GM12878 (cell line): ENCODE data around the gene RAC3. TPM values are rescaled to one million over a fixed set of nuclear protein-coding genes. Genes with fewer than 3 reads are reported as not detected.

Source experiments
- ATAC-seq: fragments of 200-7000 bp; cut with Tn5 transposase; 3 replicates; pipeline ENCODE4 v1.9.1; 2020; ENCODE audit warnings: mild to moderate bottlenecking, moderate library complexity
- BruUV-seq: library from RNA; stranded (reverse); fragments of 400-500 nt; replicated peaks from 2 replicates; lab custom pipeline; 2021; lab: Mats Ljungman, UMichigan
- CTCF ChIA-PET: fragments of 300-600 bp; sonication (Branson Sonifier 250); formaldehyde crosslinking; extraction: SDS; loops from one replicate; lab custom pipeline; 2021; ENCODE audit warnings: inconsistent platforms; lab: Yijun Ruan, JAX
- POLR2A ChIA-PET: fragments of 350-600 bp; formaldehyde crosslinking; extraction: SDS; loops from one replicate; lab custom pipeline; 2021; ENCODE audit warnings: inconsistent platforms; lab: Charles Lee
- RAD21 ChIA-PET: fragments of 300-600 bp; sonication (Branson Sonifier 250); formaldehyde crosslinking; loops from one replicate; lab custom pipeline; 2023; ENCODE audit warnings: antibody characterized with exemption; ENCODE audit not compliant: unreplicated experiment; lab: Charles Lee
- SMC1A ChIA-PET: fragments of 300-600 bp; sonication (Branson Sonifier 250); formaldehyde crosslinking; loops from one replicate; lab custom pipeline; 2023; ENCODE audit not compliant: unreplicated experiment, uncharacterized antibody; lab: Charles Lee
- DNase-seq: peaks from one replicate; pipeline ENCODE4 v3.0.0-alpha.2; 2011; ENCODE audit warnings: low read depth, low spot score
- FAIRE-seq: peaks from 3 replicates; lab custom pipeline; 2011; peaks lifted over from hg19 to GRCh38; lab: Jason Lieb, UNC
- H2AFZ ChIP-seq: 2 replicates; pipeline ENCODE4 v1.6.0; 2011; ENCODE audit warnings: low read depth, low read length, control low read depth; ENCODE audit not compliant: control insufficient read depth
- H3K27ac ChIP-seq: 2 replicates; pipeline ENCODE4 v1.5.1; 2011; ENCODE audit warnings: control low read depth; ENCODE audit not compliant: control insufficient read depth, insufficient read depth
- H3K27me3 ChIP-seq, 2 experiments: replicated peaks in 1 of 2; 2 replicates each; pipeline versions ENCODE4 v1.6.0 to v1.6.1; 2011; ENCODE audit warnings: low read length in 1 of 2; ENCODE audit not compliant: control insufficient read depth in 2 of 2, insufficient read depth in 2 of 2
- H3K36me3 ChIP-seq, 2 experiments: 2 replicates each; pipeline ENCODE4 v1.5.1; 2011; ENCODE audit warnings: low read length in 1 of 2; ENCODE audit not compliant: control insufficient read depth in 2 of 2, insufficient read depth in 2 of 2
- H3K4me1 ChIP-seq: 2 replicates; pipeline ENCODE4 v1.6.1; 2011; ENCODE audit warnings: mild to moderate bottlenecking, low read length, moderate library complexity, mixed read lengths; ENCODE audit not compliant: control insufficient read depth, insufficient read depth
- H3K4me2 ChIP-seq: 2 replicates; pipeline ENCODE4 v1.6.0; 2011; ENCODE audit warnings: control low read depth; ENCODE audit not compliant: control insufficient read depth, insufficient read depth
- H3K4me3 ChIP-seq: fragments of 200-600 bp; sonication (generic); 2 replicates; pipeline ENCODE4 v1.5.1; 2016
- H3K79me2 ChIP-seq: 2 replicates; pipeline ENCODE4 v1.6.0; 2011; ENCODE audit warnings: low read length; ENCODE audit not compliant: control insufficient read depth, insufficient read depth
- H3K9ac ChIP-seq: 2 replicates; pipeline ENCODE4 v1.8.0; 2011; ENCODE audit warnings: low read length, control low read depth, mixed read lengths; ENCODE audit not compliant: control insufficient read depth, insufficient read depth
- H3K9me3 ChIP-seq: replicated peaks from 3 replicates; pipeline ENCODE4 v1.5.1; 2011; ENCODE audit warnings: mild to moderate bottlenecking, low read length; ENCODE audit not compliant: control insufficient read depth, insufficient read depth
- H4K20me1 ChIP-seq: 2 replicates; pipeline ENCODE4 v1.6.0; 2011; ENCODE audit not compliant: control insufficient read depth, insufficient read depth
- CHD1 ChIP-seq: IDR thresholded peaks from 2 replicates; pipeline ENCODE4 v1.6.1; 2012; ENCODE audit warnings: low read depth, low read length, improper control_type of control experiment
- HCFC1 ChIP-seq: fragments of 150-350 bp; IDR thresholded peaks from 2 replicates; pipeline ENCODE4 v1.6.1; 2014; ENCODE audit warnings: low read length
- KDM1A ChIP-seq: fragments of 200-600 bp; sonication (generic); IDR thresholded peaks from 2 replicates; pipeline ENCODE4 v1.6.1; 2016; ENCODE audit warnings: borderline replicate concordance
- MXI1 ChIP-seq: fragments of 150-350 bp; IDR thresholded peaks from 2 replicates; pipeline ENCODE4 v1.6.1; 2011; ENCODE audit warnings: low read depth, mild to moderate bottlenecking, inconsistent platforms, low read length, improper control_type of control experiment
- PAX5 ChIP-seq: IDR thresholded peaks from 2 replicates; pipeline ENCODE4 v1.6.1; 2011; ENCODE audit warnings: low read depth, low read length, borderline replicate concordance
- RCOR1 ChIP-seq: conservative IDR thresholded peaks from 2 replicates; pipeline ENCODE4 v1.6.1; 2012; ENCODE audit warnings: low read depth, low read length, improper control_type of control experiment
- TCF7 ChIP-seq: IDR thresholded peaks from 2 replicates; pipeline ENCODE4 v1.6.1; 2014; ENCODE audit warnings: antibody characterized with exemption, borderline replicate concordance
- WRNIP1 ChIP-seq: IDR thresholded peaks from 2 replicates; pipeline ENCODE4 v1.6.1; 2011; ENCODE audit warnings: low read depth, low read length, improper control_type of control experiment, borderline replicate concordance
- ZNF207 ChIP-seq: fragments of 450-650 bp; IDR thresholded peaks from 2 replicates; pipeline ENCODE4 v1.6.1; 2014; ENCODE audit warnings: antibody characterized with exemption, mild to moderate bottlenecking, borderline replicate concordance
- WGBS: methylation state at CpG from one replicate; pipeline ENCODE4 v1.1.6; 2016; ENCODE audit warnings: low lambda C conversion rate; ENCODE audit not compliant: insufficient replicate concordance, insufficient coverage; ENCODE audit errors: missing lambda C conversion rate; 5-methylcytosine and 5-hydroxymethylcytosine counted together
- in situ Hi-C: fragments of 300-500 bp; cut with MboI; formaldehyde crosslinking; loops from 9 replicates; pipeline ENCODE4 v1.14.3; 2018; ENCODE audit warnings: mixed read lengths
- intact Hi-C: fragments of 100-400 bp; cut with micrococcal nuclease; formaldehyde crosslinking; loops from one replicate; pipeline ENCODE4 v1.14.2; 2022; ENCODE audit not compliant: unreplicated experiment
- polyA plus RNA-seq, 11 experiments: library from polyadenylated mRNA; depleted of rRNA in 4 of 11; unstranded in 6 of 11; stranded (reverse) in 5 of 11; fragments of >200 nt; fragmentation: Nextera tagmentation in 4 of 11; fragmentation: Illumina TruSeq in 1 of 11; extraction: Ambion mirVana in 4 of 11; extraction: Trizol in 1 of 11; gene quantifications; 1 replicate in 1 of 11; 2 replicates in 10 of 11; pipeline versions ENCODE4 v1.2.1 to v1.2.3, GENCODE V29; 2011 to 2016; ENCODE audit warnings: inconsistent platforms in 2 of 11, missing spikeins in 2 of 11, low read depth in 1 of 11
- total RNA-seq, 4 experiments: library from RNA; depleted of rRNA in 3 of 4; stranded (reverse); fragments of >200 nt in 3 of 4; fragmentation: Illumina TruSeq in 1 of 4; extraction: Trizol in 1 of 4; gene quantifications; 2 replicates each; pipeline versions ENCODE4 v1.2.1 to v1.2.3, GENCODE V29; 2013 to 2021
- TF ChIP-seq, protein P1 (sequence below): fragments of 450-650 bp; IDR thresholded peaks from 2 replicates; pipeline ENCODE4 v1.6.1; 2017; ENCODE audit warnings: mild to moderate bottlenecking, moderate library complexity
- TF ChIP-seq, protein P2 (sequence below): fragments of 450-650 bp; IDR thresholded peaks from 2 replicates; pipeline ENCODE4 v1.6.1; 2016; ENCODE audit warnings: mild to moderate bottlenecking, moderate library complexity, borderline replicate concordance
- TF ChIP-seq, protein P3 (sequence below): fragments of 450-650 bp; IDR thresholded peaks from 2 replicates; pipeline ENCODE4 v1.6.1; 2014; ENCODE audit warnings: mild to moderate bottlenecking

Gene RAC3
- total and polyA plus RNA-seq, 10 of the 15 experiments (the other 5 are each of a cell fraction or from before 2014, with no cell fraction given) = 0.11 to 32.9 (median 6.7) TPM

DNA sequence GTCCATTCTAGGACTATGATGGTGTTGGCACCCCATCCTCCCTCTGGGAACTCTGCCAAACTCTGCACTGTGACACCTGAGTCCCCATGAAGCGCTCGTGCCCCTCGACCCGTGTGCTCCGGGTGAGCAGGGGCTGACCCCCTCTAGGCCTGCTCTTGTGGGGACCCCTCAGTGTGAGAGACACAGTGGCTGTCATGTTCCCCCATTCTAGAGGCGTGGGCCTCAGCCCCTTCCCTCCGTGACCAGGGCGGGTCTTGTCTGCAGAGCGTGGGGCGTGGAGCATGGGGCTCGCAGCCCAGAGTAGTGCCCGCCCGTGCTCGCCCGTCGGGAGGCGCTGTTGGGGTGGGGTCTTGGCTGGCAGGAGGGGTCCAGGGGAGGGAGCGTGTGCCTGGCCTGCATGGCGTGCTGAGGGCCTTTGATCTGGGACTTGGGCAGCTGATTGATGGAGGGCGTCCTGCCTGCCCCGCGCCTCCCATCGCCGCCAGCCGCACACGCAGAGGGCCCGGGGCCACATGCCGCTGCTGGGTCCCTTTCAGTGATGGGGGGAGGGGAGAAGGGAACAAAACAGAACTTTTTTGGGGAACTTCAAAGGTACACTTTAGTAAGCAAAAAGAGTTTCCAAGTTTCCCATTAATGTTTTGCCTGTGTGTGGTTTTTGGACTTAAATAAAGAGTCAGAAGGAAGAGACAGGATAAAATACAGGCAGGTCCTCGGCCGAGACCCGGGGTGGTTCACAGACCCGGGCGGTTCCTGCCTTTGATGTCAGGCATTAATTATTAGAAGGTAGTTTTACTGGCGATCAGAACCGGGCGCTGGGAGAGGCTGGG, 31.3 kb upstream of the RAC3 start:
- ChIA-PET POLR2A (no interaction called here), SMC1A (no interaction called here), CTCF (no interaction called here), RAD21 (no interaction called here)
- H3K27ac ChIP-seq = no peak overlapping the region
- no peaks in the 10 kb centered on the region for H3K4me1 ChIP-seq
- in situ Hi-C loops = no loop called here
- H3K27me3 ChIP-seq = no peaks in the 10 kb centered on the region
- no peaks in the 10 kb centered on the region for H3K9me3 ChIP-seq
- ATAC-seq (no peak), FAIRE-seq (no peak), DNase-seq (no peak)
- no peaks in the 10 kb centered on the region for H3K79me2 ChIP-seq
- intact Hi-C loops = no loop called here
- WGBS = 85% methylated on average over 30 of the region's 36 CpGs
- H3K4me3 ChIP-seq = no peak overlapping the region
- no peaks in the 10 kb centered on the region for H4K20me1 ChIP-seq
- H3K9ac ChIP-seq = no peak overlapping the region
- no peak overlapping the region for H2AFZ ChIP-seq
- H3K36me3 ChIP-seq = peaks cover 0 to 3% of the 10 kb centered on the region in 2 experiments; a peak in 3 of 4 replicates
- H3K4me2 ChIP-seq = no peak overlapping the region
- BruUV-seq = no TSS peak
- TF ChIP-seq, protein P1, sequence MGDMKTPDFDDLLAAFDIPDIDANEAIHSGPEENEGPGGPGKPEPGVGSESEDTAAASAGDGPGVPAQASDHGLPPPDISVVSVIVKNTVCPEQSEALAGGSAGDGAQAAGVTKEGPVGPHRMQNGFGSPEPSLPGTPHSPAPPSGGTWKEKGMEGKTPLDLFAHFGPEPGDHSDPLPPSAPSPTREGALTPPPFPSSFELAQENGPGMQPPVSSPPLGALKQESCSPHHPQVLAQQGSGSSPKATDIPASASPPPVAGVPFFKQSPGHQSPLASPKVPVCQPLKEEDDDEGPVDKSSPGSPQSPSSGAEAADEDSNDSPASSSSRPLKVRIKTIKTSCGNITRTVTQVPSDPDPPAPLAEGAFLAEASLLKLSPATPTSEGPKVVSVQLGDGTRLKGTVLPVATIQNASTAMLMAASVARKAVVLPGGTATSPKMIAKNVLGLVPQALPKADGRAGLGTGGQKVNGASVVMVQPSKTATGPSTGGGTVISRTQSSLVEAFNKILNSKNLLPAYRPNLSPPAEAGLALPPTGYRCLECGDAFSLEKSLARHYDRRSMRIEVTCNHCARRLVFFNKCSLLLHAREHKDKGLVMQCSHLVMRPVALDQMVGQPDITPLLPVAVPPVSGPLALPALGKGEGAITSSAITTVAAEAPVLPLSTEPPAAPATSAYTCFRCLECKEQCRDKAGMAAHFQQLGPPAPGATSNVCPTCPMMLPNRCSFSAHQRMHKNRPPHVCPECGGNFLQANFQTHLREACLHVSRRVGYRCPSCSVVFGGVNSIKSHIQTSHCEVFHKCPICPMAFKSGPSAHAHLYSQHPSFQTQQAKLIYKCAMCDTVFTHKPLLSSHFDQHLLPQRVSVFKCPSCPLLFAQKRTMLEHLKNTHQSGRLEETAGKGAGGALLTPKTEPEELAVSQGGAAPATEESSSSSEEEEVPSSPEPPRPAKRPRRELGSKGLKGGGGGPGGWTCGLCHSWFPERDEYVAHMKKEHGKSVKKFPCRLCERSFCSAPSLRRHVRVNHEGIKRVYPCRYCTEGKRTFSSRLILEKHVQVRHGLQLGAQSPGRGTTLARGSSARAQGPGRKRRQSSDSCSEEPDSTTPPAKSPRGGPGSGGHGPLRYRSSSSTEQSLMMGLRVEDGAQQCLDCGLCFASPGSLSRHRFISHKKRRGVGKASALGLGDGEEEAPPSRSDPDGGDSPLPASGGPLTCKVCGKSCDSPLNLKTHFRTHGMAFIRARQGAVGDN = no peak
- TF ChIP-seq ZNF207 (no peak), RCOR1 (no peak), KDM1A (no peak), WRNIP1 (no peak), MXI1 (no peak), HCFC1 (no peak), PAX5 (no peak), TCF7 (no peak), CHD1 (no peak)
- TF ChIP-seq, protein P2, sequence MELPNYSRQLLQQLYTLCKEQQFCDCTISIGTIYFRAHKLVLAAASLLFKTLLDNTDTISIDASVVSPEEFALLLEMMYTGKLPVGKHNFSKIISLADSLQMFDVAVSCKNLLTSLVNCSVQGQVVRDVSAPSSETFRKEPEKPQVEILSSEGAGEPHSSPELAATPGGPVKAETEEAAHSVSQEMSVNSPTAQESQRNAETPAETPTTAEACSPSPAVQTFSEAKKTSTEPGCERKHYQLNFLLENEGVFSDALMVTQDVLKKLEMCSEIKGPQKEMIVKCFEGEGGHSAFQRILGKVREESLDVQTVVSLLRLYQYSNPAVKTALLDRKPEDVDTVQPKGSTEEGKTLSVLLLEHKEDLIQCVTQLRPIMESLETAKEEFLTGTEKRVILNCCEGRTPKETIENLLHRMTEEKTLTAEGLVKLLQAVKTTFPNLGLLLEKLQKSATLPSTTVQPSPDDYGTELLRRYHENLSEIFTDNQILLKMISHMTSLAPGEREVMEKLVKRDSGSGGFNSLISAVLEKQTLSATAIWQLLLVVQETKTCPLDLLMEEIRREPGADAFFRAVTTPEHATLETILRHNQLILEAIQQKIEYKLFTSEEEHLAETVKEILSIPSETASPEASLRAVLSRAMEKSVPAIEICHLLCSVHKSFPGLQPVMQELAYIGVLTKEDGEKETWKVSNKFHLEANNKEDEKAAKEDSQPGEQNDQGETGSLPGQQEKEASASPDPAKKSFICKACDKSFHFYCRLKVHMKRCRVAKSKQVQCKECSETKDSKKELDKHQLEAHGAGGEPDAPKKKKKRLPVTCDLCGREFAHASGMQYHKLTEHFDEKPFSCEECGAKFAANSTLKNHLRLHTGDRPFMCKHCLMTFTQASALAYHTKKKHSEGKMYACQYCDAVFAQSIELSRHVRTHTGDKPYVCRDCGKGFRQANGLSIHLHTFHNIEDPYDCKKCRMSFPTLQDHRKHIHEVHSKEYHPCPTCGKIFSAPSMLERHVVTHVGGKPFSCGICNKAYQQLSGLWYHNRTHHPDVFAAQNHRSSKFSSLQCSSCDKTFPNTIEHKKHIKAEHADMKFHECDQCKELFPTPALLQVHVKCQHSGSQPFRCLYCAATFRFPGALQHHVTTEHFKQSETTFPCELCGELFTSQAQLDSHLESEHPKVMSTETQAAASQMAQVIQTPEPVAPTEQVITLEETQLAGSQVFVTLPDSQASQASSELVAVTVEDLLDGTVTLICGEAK = no peak
- TF ChIP-seq, protein P3, sequence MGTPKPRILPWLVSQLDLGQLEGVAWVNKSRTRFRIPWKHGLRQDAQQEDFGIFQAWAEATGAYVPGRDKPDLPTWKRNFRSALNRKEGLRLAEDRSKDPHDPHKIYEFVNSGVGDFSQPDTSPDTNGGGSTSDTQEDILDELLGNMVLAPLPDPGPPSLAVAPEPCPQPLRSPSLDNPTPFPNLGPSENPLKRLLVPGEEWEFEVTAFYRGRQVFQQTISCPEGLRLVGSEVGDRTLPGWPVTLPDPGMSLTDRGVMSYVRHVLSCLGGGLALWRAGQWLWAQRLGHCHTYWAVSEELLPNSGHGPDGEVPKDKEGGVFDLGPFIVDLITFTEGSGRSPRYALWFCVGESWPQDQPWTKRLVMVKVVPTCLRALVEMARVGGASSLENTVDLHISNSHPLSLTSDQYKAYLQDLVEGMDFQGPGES = no peak
